ENCODE data around the gene S100A1. TPM values are rescaled to one million over a fixed set of nuclear protein-coding genes. Genes with fewer than 3 reads are reported as not detected.
A peak's percentile ranks its signal among the peaks of the same experiment; 100 is the strongest.
"Not testable (repeated sequence)": the region's sequence is repeated elsewhere in the genome, so short reads cannot be mapped to it uniquely, and the experiment has no call there.

The S100A1 gene
- total RNA-seq, 2 experiments from 2014 or later: not detected

DNA sequence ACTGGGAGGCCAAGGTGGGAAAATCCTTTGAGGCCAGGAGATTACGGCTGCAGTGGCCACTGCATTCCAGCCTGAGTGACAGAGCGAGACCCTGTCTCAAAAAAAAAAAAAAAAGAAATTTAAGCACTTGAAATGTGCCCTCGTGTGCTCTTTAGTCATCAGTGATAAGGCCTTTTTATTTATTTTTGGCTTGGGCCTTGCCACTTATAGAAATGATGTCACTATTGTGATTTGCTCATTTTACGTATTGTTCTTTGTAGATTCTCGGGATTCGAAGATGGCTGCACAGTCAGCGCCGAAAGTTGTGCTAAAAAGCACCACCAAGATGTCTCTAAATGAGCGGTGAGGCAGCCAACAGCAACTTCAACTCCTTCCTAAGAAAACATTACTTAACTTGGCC, 8.1 kb downstream of the S100A1 start:
- Mint-ChIP-seq H3K4me3 (peak overlapping the region; percentile 90), H3K27me3 (ENCODE audit: low read depth) (no peaks in the 10 kb centered on the region), H3K36me3 (ENCODE audit: low read depth) (peaks cover 47% of the 10 kb centered on the region), H3K9me3 (no peaks in the 10 kb centered on the region), H3K4me1 (ENCODE audit: low read depth) (peaks cover 48% of the 10 kb centered on the region), H3K27ac (no peak overlapping the region)
- CTCF ChIA-PET: no interaction called here
- intact Hi-C loops (cut with micrococcal nuclease): no loop called here
- DNase-seq: no peak

GRCh38 chr1:153638261-153638660, 10.0 kb downstream of the S100A1 start:
- H3K27me3 Mint-ChIP-seq (ENCODE audit: low read depth): no peaks in the 10 kb centered on the region

DNA sequence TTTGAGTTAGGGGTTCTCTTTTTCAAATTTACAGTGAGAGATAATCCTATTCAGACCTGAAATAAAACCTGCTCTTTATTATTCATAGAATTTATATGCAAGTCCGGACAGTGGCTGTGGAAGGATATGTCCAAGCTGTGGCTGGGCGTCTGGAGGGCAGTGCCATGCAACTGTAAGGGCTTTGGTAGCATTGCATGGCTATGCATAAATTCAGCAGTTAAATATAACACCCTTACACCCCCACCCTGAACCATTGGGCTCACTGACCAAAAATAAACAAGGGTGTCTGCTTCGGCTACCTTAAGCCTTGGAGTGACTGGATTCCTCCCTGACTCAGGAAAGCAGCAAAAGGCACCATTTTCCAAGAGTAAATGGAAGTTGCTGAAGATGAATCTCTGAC, 11.0 kb downstream of the S100A1 start:
- Mint-ChIP-seq H3K4me1 (ENCODE audit: low read depth) (peaks cover 51% of the 10 kb centered on the region), H3K27ac (no peak overlapping the region), H3K9me3 (no peaks in the 10 kb centered on the region), H3K36me3 (ENCODE audit: low read depth) (peaks cover 68% of the 10 kb centered on the region), H3K27me3 (ENCODE audit: low read depth) (no peaks in the 10 kb centered on the region), H3K4me3 (no peak overlapping the region)
- intact Hi-C loops (cut with micrococcal nuclease): no loop called here
- CTCF ChIA-PET: no interaction called here
- no peak for DNase-seq

More at GRCh38 chr1:153638261-153638660, 10.0 kb downstream of the S100A1 start:
- H3K4me3 Mint-ChIP-seq: no peak overlapping the region
- H3K9me3 Mint-ChIP-seq: no peaks in the 10 kb centered on the region
- intact Hi-C loops (cut with micrococcal nuclease): no loop called here
- H3K27ac Mint-ChIP-seq: no peak overlapping the region
- peaks cover 46% of the 10 kb centered on the region for H3K4me1 Mint-ChIP-seq (ENCODE audit: low read depth)
- CTCF ChIA-PET: interaction anchor here (1.2 to 1.3 kb wide), 2 partner anchors 65 to 106 kb away, joined by 3 to 4 read pairs; no protein-coding TSS in a partner anchor
- H3K36me3 Mint-ChIP-seq (ENCODE audit: low read depth): peaks cover 61% of the 10 kb centered on the region
- DNase-seq: no peak

- H3K4me3 Mint-ChIP-seq; H3K27me3 Mint-ChIP-seq (ENCODE audit: low read depth); DNase-seq; H3K9me3 Mint-ChIP-seq; intact Hi-C loops (cut with micrococcal nuclease): not testable (repeated sequence)
- CTCF ChIA-PET: interaction anchor here (1.2 kb wide), 1 partner anchor 9 kb away, joined by 5 read pairs; no protein-coding TSS in a partner anchor
- Mint-ChIP-seq H3K27ac (peak overlapping the region; percentile 5), H3K36me3 (ENCODE audit: low read depth) (peaks cover 69% of the 10 kb centered on the region), H3K4me1 (ENCODE audit: low read depth) (peaks cover 53% of the 10 kb centered on the region)
These were observed 12.0 kb downstream of the S100A1 start for GRCh38 chr1:153640213-153640612.

DNA sequence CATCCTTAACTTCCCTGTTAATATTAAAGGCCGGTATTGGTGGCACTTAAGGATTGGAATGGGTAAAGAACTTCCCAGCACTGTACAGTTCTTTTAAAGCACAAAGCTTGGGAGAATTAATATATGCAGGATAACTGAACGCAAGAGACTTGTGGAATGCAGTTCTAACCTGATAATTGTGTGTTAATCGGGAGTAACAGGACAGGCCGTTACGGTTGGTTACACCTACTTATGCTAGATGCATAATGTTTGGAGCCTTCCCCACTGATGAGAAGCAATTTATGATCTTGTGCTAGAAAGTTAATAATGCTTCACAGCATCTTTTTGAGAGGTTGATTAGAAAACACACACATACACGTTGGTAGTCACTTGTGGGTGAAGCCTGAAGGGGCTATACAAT, 12.6 kb downstream of the S100A1 start:
- Mint-ChIP-seq H3K4me3 (no peak overlapping the region), H3K27me3 (ENCODE audit: low read depth) (no peaks in the 10 kb centered on the region), H3K27ac (peak overlapping the region; percentile 5), H3K36me3 (ENCODE audit: low read depth) (peaks cover 72% of the 10 kb centered on the region), H3K4me1 (ENCODE audit: low read depth) (peaks cover 57% of the 10 kb centered on the region), H3K9me3 (no peaks in the 10 kb centered on the region)
- no peak for DNase-seq
- intact Hi-C loops (cut with micrococcal nuclease): no loop called here
- CTCF ChIA-PET: interaction anchor here (0.6 to 1.2 kb wide), 3 partner anchors 9 to 147 kb away, joined by 3 to 5 read pairs (median 3); no protein-coding TSS in a partner anchor

DNA sequence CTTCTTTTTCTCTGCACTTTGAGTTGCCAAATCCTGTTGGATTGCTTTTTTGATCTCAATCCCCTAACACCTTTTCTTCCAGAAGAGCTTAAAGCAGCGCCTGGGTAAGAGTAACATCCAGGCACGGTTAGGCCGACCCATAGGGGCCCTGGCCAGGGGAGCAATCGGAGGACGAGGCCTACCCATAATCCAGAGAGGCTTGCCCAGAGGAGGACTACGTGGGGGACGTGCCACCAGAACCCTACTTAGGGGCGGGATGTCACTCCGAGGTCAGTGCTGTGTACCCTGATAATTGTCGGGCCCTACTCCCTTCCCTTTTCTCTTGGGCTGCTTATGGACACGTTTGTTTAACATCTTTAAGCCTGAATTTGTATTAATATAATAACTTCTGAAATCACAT, 13.9 kb downstream of the S100A1 start:
- no peak overlapping the region for H3K27ac Mint-ChIP-seq
- H3K4me3 Mint-ChIP-seq: no peak overlapping the region
- intact Hi-C loops (cut with micrococcal nuclease): no loop called here
- H3K9me3 Mint-ChIP-seq: no peaks in the 10 kb centered on the region
- peaks cover 51% of the 10 kb centered on the region for H3K4me1 Mint-ChIP-seq (ENCODE audit: low read depth)
- no peaks in the 10 kb centered on the region for H3K27me3 Mint-ChIP-seq (ENCODE audit: low read depth)
- CTCF ChIA-PET: no interaction called here
- peaks cover 69% of the 10 kb centered on the region for H3K36me3 Mint-ChIP-seq (ENCODE audit: low read depth)
- no peak for DNase-seq

GRCh38 chr1:153643100-153643499, 14.9 kb downstream of the S100A1 start:
- no peak overlapping the region for H3K27ac Mint-ChIP-seq

DNA sequence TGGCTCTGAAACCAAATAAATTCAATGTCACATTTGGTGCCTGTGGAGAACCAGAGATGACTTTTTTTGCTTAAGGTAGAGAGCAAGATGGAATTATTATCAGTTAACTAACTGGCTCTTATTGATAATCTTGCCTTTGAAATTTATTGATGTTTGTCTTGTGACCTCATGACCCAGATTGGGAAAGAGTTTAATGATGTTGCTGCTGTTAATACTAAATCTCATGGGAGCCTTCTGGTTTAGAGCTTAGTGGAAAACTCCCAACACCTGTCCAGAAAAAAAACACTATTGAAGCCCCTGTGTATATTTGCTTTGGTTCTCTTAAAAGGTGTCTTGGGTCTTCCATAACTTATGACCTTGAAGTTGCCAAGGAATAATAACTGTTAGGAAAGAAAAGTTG, 15.6 kb downstream of the S100A1 start:
- no peaks in the 10 kb centered on the region for H3K9me3 Mint-ChIP-seq
- DNase-seq: no peak
- no peaks in the 10 kb centered on the region for H3K27me3 Mint-ChIP-seq (ENCODE audit: low read depth)
- peaks cover 65% of the 10 kb centered on the region for H3K36me3 Mint-ChIP-seq (ENCODE audit: low read depth)
- peaks cover 57% of the 10 kb centered on the region for H3K4me1 Mint-ChIP-seq (ENCODE audit: low read depth)
- no peak overlapping the region for H3K4me3 Mint-ChIP-seq
- intact Hi-C loops (cut with micrococcal nuclease): no loop called here
- H3K27ac Mint-ChIP-seq: peak overlapping the region; percentile 75
- CTCF ChIA-PET: interaction anchor here (0.6 to 1.2 kb wide), 4 partner anchors 9 to 133 kb away, joined by 3 to 4 read pairs (median 3); no protein-coding TSS in a partner anchor

More at GRCh38 chr1:153643100-153643499, 14.9 kb downstream of the S100A1 start:
- no peak for DNase-seq
- H3K4me3 Mint-ChIP-seq: no peak overlapping the region
- peaks cover 67% of the 10 kb centered on the region for H3K36me3 Mint-ChIP-seq (ENCODE audit: low read depth)
- CTCF ChIA-PET: interaction anchor here (0.6 to 1.2 kb wide), 3 partner anchors 10 to 111 kb away, joined by 3 to 4 read pairs (median 3); no protein-coding TSS in a partner anchor
- intact Hi-C loops (cut with micrococcal nuclease): no loop called here
- peaks cover 52% of the 10 kb centered on the region for H3K4me1 Mint-ChIP-seq (ENCODE audit: low read depth)
- no peaks in the 10 kb centered on the region for H3K27me3 Mint-ChIP-seq (ENCODE audit: low read depth)
- no peaks in the 10 kb centered on the region for H3K9me3 Mint-ChIP-seq

DNA sequence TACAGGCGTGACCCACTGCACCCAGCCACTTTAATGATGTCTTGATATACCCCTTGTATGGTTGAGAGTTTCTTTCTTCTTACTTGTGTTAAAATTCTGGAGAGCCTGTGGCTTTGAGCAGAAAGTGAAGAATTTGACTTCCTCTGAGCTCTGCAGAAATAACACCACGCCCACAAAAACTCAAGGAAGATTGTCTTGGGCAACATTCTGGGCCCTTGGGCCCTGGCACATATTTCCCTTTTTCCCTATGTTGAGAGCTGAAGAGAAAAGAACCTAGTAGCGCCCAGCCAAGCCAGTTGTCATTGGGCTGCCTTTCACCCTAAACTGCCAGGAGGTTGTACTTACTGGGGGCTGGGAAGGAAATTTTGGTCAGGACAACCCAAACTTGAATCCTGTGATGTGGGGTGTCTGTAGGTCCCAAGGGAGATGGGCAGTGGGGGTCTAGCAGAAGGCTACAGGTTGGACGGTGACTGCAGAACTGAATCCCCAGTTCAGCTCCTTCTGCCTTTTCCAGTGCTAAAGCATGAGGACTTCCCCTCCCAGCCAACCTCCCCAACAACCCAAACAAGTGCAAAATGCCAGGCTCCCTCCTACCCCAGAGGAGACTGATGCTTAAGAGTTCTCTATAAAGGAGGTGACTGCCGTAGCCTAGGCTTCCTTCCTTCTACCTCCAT, 18.6 kb downstream of the S100A1 start:
- H3K4me1 Mint-ChIP-seq (ENCODE audit: low read depth): peaks cover 62% of the 10 kb centered on the region
- intact Hi-C loops (cut with micrococcal nuclease): no loop called here
- peak overlapping the region; percentile 35 for H3K27ac Mint-ChIP-seq
- DNase-seq: no peak
- no peaks in the 10 kb centered on the region for H3K27me3 Mint-ChIP-seq (ENCODE audit: low read depth)
- CTCF ChIA-PET: no interaction called here
- peaks cover 48% of the 10 kb centered on the region for H3K36me3 Mint-ChIP-seq (ENCODE audit: low read depth)
- no peaks in the 10 kb centered on the region for H3K9me3 Mint-ChIP-seq
- no peak overlapping the region for H3K4me3 Mint-ChIP-seq

DNA sequence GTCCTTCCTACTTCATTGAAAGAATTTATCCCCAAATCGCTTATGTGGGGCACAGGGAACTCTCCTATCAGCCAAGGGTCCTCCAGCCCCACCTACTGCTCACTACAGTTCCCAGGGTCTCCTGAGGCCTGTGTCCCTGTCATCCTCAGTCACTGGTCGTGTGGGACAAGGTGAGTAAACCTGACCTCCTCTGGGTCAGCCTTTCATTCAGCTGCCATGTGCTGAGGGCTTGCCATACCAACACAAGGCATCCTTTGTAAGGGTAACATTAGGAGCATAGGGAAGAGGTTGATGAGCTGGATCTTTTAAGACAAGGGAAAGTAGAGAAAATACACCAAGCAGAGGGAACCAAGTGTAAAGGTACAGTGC, 19.1 kb downstream of the S100A1 start:
- Mint-ChIP-seq H3K9me3 (no peaks in the 10 kb centered on the region), H3K4me1 (ENCODE audit: low read depth) (peaks cover 58% of the 10 kb centered on the region), H3K27ac (peak overlapping the region; percentile 35), H3K4me3 (no peak overlapping the region), H3K36me3 (ENCODE audit: low read depth) (peaks cover 44% of the 10 kb centered on the region), H3K27me3 (ENCODE audit: low read depth) (no peaks in the 10 kb centered on the region)
- CTCF ChIA-PET: no interaction called here
- DNase-seq: no peak
- intact Hi-C loops (cut with micrococcal nuclease): no loop called here

GRCh38 chr1:153648000-153648643, 19.9 kb downstream of the S100A1 start:
- H3K9me3 Mint-ChIP-seq: no peaks in the 10 kb centered on the region
- intact Hi-C loops (cut with micrococcal nuclease): no loop called here
- H3K27me3 Mint-ChIP-seq (ENCODE audit: low read depth): no peaks in the 10 kb centered on the region
- peaks cover 41% of the 10 kb centered on the region for H3K36me3 Mint-ChIP-seq (ENCODE audit: low read depth)
- CTCF ChIA-PET: interaction anchor here (0.6 to 1.1 kb wide), 2 partner anchors 76 to 282 kb away, joined by 5 read pairs; no protein-coding TSS in a partner anchor
- peak overlapping the region; percentile 57 for H3K27ac Mint-ChIP-seq
- no peak overlapping the region for H3K4me3 Mint-ChIP-seq
- DNase-seq: no peak
- H3K4me1 Mint-ChIP-seq (ENCODE audit: low read depth): peaks cover 55% of the 10 kb centered on the region

DNA sequence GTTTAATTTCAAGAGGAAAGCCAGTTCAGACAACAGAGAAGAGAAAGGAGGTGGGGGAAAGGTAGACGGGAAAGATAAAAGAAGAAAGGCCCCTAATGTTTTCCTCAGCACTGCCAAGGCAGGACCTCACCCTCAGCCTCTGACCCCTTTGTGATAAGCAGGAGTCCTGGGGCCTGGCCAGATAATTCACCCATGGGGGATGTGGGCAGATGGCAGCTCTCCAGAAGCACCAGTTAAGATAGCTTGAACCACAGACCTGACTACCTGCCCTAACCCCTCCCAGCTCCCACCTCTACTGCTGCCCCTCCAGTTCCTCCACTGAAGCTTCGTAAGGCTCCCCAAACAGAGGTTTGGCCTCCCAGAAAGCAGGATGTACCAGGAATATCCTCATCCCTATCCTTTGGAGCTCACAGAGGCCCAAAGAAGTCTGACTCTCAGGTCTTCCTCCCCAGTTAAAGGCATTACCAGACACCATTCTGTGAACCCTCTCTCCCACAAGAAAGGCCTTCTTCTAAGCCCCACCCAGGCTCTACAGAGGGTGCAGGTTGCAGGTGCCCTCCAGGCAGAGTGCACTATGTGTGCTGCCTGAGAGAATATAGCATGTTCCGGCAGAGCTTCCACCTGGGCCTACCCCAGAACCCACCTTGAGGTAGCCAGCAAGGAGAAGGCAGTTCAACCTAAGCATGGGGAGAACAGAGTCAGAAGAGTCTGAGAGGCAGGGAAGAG, 21.1 kb downstream of the S100A1 start:
- peaks cover 29% of the 10 kb centered on the region for H3K36me3 Mint-ChIP-seq (ENCODE audit: low read depth)

More for the DNA sequence above, 21.1 kb downstream of the S100A1 start:
- no peaks in the 10 kb centered on the region for H3K27me3 Mint-ChIP-seq (ENCODE audit: low read depth)
- no peak for DNase-seq
- peaks cover 44% of the 10 kb centered on the region for H3K4me1 Mint-ChIP-seq (ENCODE audit: low read depth)
- CTCF ChIA-PET: interaction anchor here (0.8 to 1.4 kb wide), 3 partner anchors 9 to 147 kb away, joined by 3 to 5 read pairs (median 3); no protein-coding TSS in a partner anchor
- no peaks in the 10 kb centered on the region for H3K9me3 Mint-ChIP-seq
- H3K27ac Mint-ChIP-seq: peak overlapping the region; percentile 57
- H3K4me3 Mint-ChIP-seq: no peak overlapping the region
- intact Hi-C loops (cut with micrococcal nuclease): no loop called here

All from activated naive CD4-positive, alpha-beta T cell treated with anti-CD3 and anti-CD28 coated beads for 36 hours (primary cell).